RCC 7860 (cell line): ENCODE data around the gene POU2F3.

Experiments
- DNase-seq: peaks from one replicate; pipeline ENCODE4 v3.0.0-alpha.2; 2015; ENCODE audit warnings: low spot score
- FAIRE-seq: peaks from 2 replicates; lab custom pipeline; 2012; peaks lifted over from hg19 to GRCh38; lab: Jason Lieb, UNC

Gene POU2F3

GRCh38 chr11:120210626-120211521, 29.1 kb upstream of the POU2F3 start, which contains the start of gene OAF:
TSS of gene OAF (plus strand) at chr11:120211032. CDS start at chr11:120211280, 248 bp downstream.
- DNase-seq (peak; percentile 50), FAIRE-seq (no peak)

GRCh38 chr11:120211522-120212258, 28.2 kb upstream of the POU2F3 start:
- DNase-seq (no peak), FAIRE-seq (no peak)

- FAIRE-seq (no peak), DNase-seq (no peak)
Measured at GRCh38 chr11:120212259-120212878, 27.6 kb upstream of the POU2F3 start.

GRCh38 chr11:120212926-120213325, 27.0 kb upstream of the POU2F3 start:
- FAIRE-seq (no peak), DNase-seq (no peak)

- FAIRE-seq (no peak), DNase-seq (no peak)
Measured at GRCh38 chr11:120214581-120214980, 25.4 kb upstream of the POU2F3 start.

- FAIRE-seq (no peak), DNase-seq (peak; percentile 33)
Measured at GRCh38 chr11:120215634-120216033, 24.3 kb upstream of the POU2F3 start.

- no peak for DNase-seq
- FAIRE-seq, result no peak
Measured at GRCh38 chr11:120216426-120217102, 23.4 kb upstream of the POU2F3 start.

GRCh38 chr11:120217526-120217925, 22.4 kb upstream of the POU2F3 start:
- FAIRE-seq, result no peak
- no peak for DNase-seq

GRCh38 chr11:120217941-120218694, 21.8 kb upstream of the POU2F3 start:
- FAIRE-seq, result no peak
- no peak for DNase-seq

- FAIRE-seq (no peak), DNase-seq (no peak)
Measured at GRCh38 chr11:120218695-120219033, 21.3 kb upstream of the POU2F3 start.

- DNase-seq (no peak), FAIRE-seq (no peak)
Measured at GRCh38 chr11:120219232-120219937, 20.6 kb upstream of the POU2F3 start.

GRCh38 chr11:120219938-120220746, 19.8 kb upstream of the POU2F3 start:
- DNase-seq, result no peak
- FAIRE-seq, result no peak

- no peak for DNase-seq
- no peak for FAIRE-seq
Measured at GRCh38 chr11:120220747-120221037, 19.2 kb upstream of the POU2F3 start.

- FAIRE-seq (no peak), DNase-seq (no peak)
Measured at GRCh38 chr11:120221115-120221752, 18.7 kb upstream of the POU2F3 start.

- DNase-seq, result no peak
- no peak for FAIRE-seq
Measured at GRCh38 chr11:120222916-120223315, 17.0 kb upstream of the POU2F3 start.

- FAIRE-seq (no peak), DNase-seq (no peak)
Measured at GRCh38 chr11:120223793-120224192, 16.1 kb upstream of the POU2F3 start.

- DNase-seq, result no peak
- no peak for FAIRE-seq
Measured at GRCh38 chr11:120224361-120224760, 15.6 kb upstream of the POU2F3 start.
